ENCODE results near the gene SPTLC2. TPM values are rescaled to one million over a fixed set of nuclear protein-coding genes. Genes with fewer than 3 reads are reported as not detected.
"Not testable (repeated sequence)": the region's sequence is repeated elsewhere in the genome, so short reads cannot be mapped to it uniquely, and the experiment has no call there.

SPTLC2 gene
- total RNA-seq, 1 donor from 2014 or later = 51.6 TPM

- intact Hi-C loops (cut with micrococcal nuclease) = no loop called here
These were observed 25.5 kb downstream of the SPTLC2 start for GRCh38 chr14:77590845-77591485.

- intact Hi-C loops (cut with micrococcal nuclease) = no loop called here
These were observed 27.3 kb downstream of the SPTLC2 start for GRCh38 chr14:77589099-77589498.

GRCh38 chr14:77588411-77589025 is 27.9 kb downstream of the SPTLC2 start:
- intact Hi-C loops (cut with micrococcal nuclease) = not testable (repeated sequence)

GRCh38 chr14:77585385-77585784 is 31.1 kb downstream of the SPTLC2 start:
- intact Hi-C loops (cut with micrococcal nuclease) = no loop called here

GRCh38 chr14:77584809-77585208 is 31.6 kb downstream of the SPTLC2 start:
- intact Hi-C loops (cut with micrococcal nuclease) = no loop called here

GRCh38 chr14:77583657-77584056 is 32.8 kb downstream of the SPTLC2 start:
- intact Hi-C loops (cut with micrococcal nuclease) = no loop called here

GRCh38 chr14:77582511-77582910 is 33.9 kb downstream of the SPTLC2 start:
- intact Hi-C loops (cut with micrococcal nuclease) = no loop called here

GRCh38 chr14:77580964-77581505 is 35.4 kb downstream of the SPTLC2 start:
- intact Hi-C loops (cut with micrococcal nuclease) = no loop called here

GRCh38 chr14:77580477-77580876 is 36.0 kb downstream of the SPTLC2 start:
- intact Hi-C loops (cut with micrococcal nuclease) = no loop called here

GRCh38 chr14:77579780-77580179 is 36.7 kb downstream of the SPTLC2 start:
- intact Hi-C loops (cut with micrococcal nuclease) = no loop called here

GRCh38 chr14:77579065-77579464 is 37.4 kb downstream of the SPTLC2 start:
- intact Hi-C loops (cut with micrococcal nuclease) = no loop called here

- intact Hi-C loops (cut with micrococcal nuclease) = no loop called here
These were observed 41.9 kb downstream of the SPTLC2 start for GRCh38 chr14:77574446-77575115.

- intact Hi-C loops (cut with micrococcal nuclease) = no loop called here
These were observed 42.5 kb downstream of the SPTLC2 start for GRCh38 chr14:77573964-77574363.

- intact Hi-C loops (cut with micrococcal nuclease) = no loop called here
These were observed 45.6 kb downstream of the SPTLC2 start for GRCh38 chr14:77570706-77571268.

GRCh38 chr14:77565994-77566305 is 50.5 kb downstream of the SPTLC2 start:
- intact Hi-C loops (cut with micrococcal nuclease) = loop anchor here (5.0 kb wide), 1 partner anchor 41 kb away; no protein-coding TSS in a partner anchor

- intact Hi-C loops (cut with micrococcal nuclease) = loop anchor here (5.0 kb wide), 1 partner anchor 42 kb away; no protein-coding TSS in a partner anchor
These were observed 51.0 kb downstream of the SPTLC2 start for GRCh38 chr14:77565289-77565993.

GRCh38 chr14:77562681-77563080 is 53.8 kb downstream of the SPTLC2 start:
- intact Hi-C loops (cut with micrococcal nuclease) = no loop called here

- intact Hi-C loops (cut with micrococcal nuclease) = no loop called here
These were observed 54.6 kb downstream of the SPTLC2 start for GRCh38 chr14:77561881-77562280.

- intact Hi-C loops (cut with micrococcal nuclease) = no loop called here
These were observed 57.1 kb downstream of the SPTLC2 start for GRCh38 chr14:77559381-77559780.

GRCh38 chr14:77557391-77557790 is 59.0 kb downstream of the SPTLC2 start:
- intact Hi-C loops (cut with micrococcal nuclease) = no loop called here

GRCh38 chr14:77556946-77557345 is 59.5 kb downstream of the SPTLC2 start:
- intact Hi-C loops (cut with micrococcal nuclease) = no loop called here

Measured in T-helper 2 cell treated with Interferon-gamma antibody and Interleukin-4, amounts not matched to agents 100 ng/mL and 5 ng/mL, for 36 hours (primary cell).